HepG2 (cell line): ENCODE results near the gene JPH4. TPM values are rescaled to one million over a fixed set of nuclear protein-coding genes. Genes with fewer than 3 reads are reported as not detected.
A peak's percentile ranks its signal among the peaks of the same experiment; 100 is the strongest.

ENCODE experiments used
- ARID5B ChIP-seq: IDR thresholded peaks from 2 replicates; pipeline ENCODE4 v1.4.0; 2020; ENCODE audit warnings: mild to moderate bottlenecking, missing genetic modification reagents
- EEA1 ChIP-seq: sonication (generic); formaldehyde crosslinking; IDR thresholded peaks from 2 replicates; pipeline ENCODE4 v1.5.1; 2020; ENCODE audit warnings: mild to moderate bottlenecking, missing genetic modification reagents, borderline replicate concordance
- ETV6 ChIP-seq: sonication (generic); formaldehyde crosslinking; conservative IDR thresholded peaks from 2 replicates; pipeline ENCODE4 v1.4.0; 2020; ENCODE audit warnings: missing genetic modification reagents
- KDM5B ChIP-seq: sonication (generic); formaldehyde crosslinking; IDR thresholded peaks from 2 replicates; pipeline ENCODE4 v1.4.0; 2020; ENCODE audit warnings: missing genetic modification reagents, mild to moderate bottlenecking, borderline replicate concordance
- MLXIP ChIP-seq: sonication (generic); formaldehyde crosslinking; IDR thresholded peaks from 2 replicates; pipeline ENCODE4 v1.9.0; 2021; ENCODE audit warnings: missing genetic modification reagents, borderline replicate concordance
- MTA3 ChIP-seq: sonication (generic); formaldehyde crosslinking; IDR thresholded peaks from 2 replicates; pipeline ENCODE4 v1.4.0; 2020; ENCODE audit warnings: missing genetic modification reagents
- MYC ChIP-seq: sonication (generic); formaldehyde crosslinking; IDR thresholded peaks from 2 replicates; pipeline ENCODE4 v1.9.0; 2021; ENCODE audit warnings: missing genetic modification reagents, borderline replicate concordance
- NFIB ChIP-seq: sonication (generic); formaldehyde crosslinking; IDR thresholded peaks from 2 replicates; pipeline ENCODE4 v1.9.0; 2021; ENCODE audit warnings: missing genetic modification reagents, mild to moderate bottlenecking, borderline replicate concordance
- PAF1 ChIP-seq: IDR thresholded peaks from 2 replicates; pipeline ENCODE4 v1.6.1; 2016; ENCODE audit warnings: missing genetic modification reagents, missing compliant biosample characterization
- RAD51 ChIP-seq: fragments of 450-650 bp; IDR thresholded peaks from 2 replicates; pipeline ENCODE4 v1.6.1; 2016; ENCODE audit warnings: borderline replicate concordance
- SKIL ChIP-seq: sonication (generic); formaldehyde crosslinking; IDR thresholded peaks from 2 replicates; pipeline ENCODE4 v1.8.0; 2022; ENCODE audit warnings: missing genetic modification reagents, mild to moderate bottlenecking, moderate library complexity, borderline replicate concordance
- TAF1 ChIP-seq: sonication (generic); formaldehyde crosslinking; IDR thresholded peaks from 2 replicates; pipeline ENCODE4 v1.4.0; 2020; ENCODE audit warnings: missing genetic modification reagents
- ZBTB14 ChIP-seq: sonication (generic); formaldehyde crosslinking; IDR thresholded peaks from 2 replicates; pipeline ENCODE4 v1.4.0; 2020; ENCODE audit warnings: missing genetic modification reagents
- ZBTB26 ChIP-seq: IDR thresholded peaks from 2 replicates; pipeline ENCODE4 v1.6.1; 2016; ENCODE audit warnings: missing compliant biosample characterization, missing genetic modification reagents, borderline replicate concordance
- ZFP90 ChIP-seq: sonication (generic); formaldehyde crosslinking; IDR thresholded peaks from 2 replicates; pipeline ENCODE4 v1.8.0; 2022; ENCODE audit warnings: missing genetic modification reagents, mild to moderate bottlenecking, inconsistent platforms, borderline replicate concordance
- ZNF44 ChIP-seq: sonication (generic); formaldehyde crosslinking; IDR thresholded peaks from 2 replicates; pipeline ENCODE4 v1.5.1; 2020; ENCODE audit warnings: mild to moderate bottlenecking, missing genetic modification reagents
- ZNF549 ChIP-seq: sonication (generic); formaldehyde crosslinking; IDR thresholded peaks from 2 replicates; pipeline ENCODE4 v1.5.0; 2020; ENCODE audit warnings: missing genetic modification reagents
- polyA plus RNA-seq, 8 experiments: library from polyadenylated mRNA; depleted of rRNA in 3 of 8; stranded (reverse) in 7 of 8; unstranded in 1 of 8; fragments of >200 nt; fragmentation: Illumina TruSeq in 4 of 8; extraction: Trizol in 4 of 8; gene quantifications; 2 replicates each; pipeline versions ENCODE4 v1.2.1 to v1.2.3, GENCODE V29; 2011 to 2016; ENCODE audit warnings: low read depth in 4 of 8, missing spikeins in 1 of 8, mixed read lengths in 1 of 8; ENCODE audit not compliant: insufficient read depth in 1 of 8
- total RNA-seq, 5 experiments: library from RNA; depleted of rRNA; stranded (reverse); fragments of >200 nt; fragmentation: Illumina TruSeq; extraction: Trizol; gene quantifications; 2 replicates each; pipeline ENCODE4 v1.2.3, GENCODE V29; 2016; ENCODE audit warnings: low read depth in 1 of 5

Gene JPH4
- total and polyA plus RNA-seq, 2 of the 13 experiments (the other 11 are each of a cell fraction or from before 2014, with no cell fraction given) = 0.08 to 0.22 TPM

- TF ChIP-seq ARID5B (0 out of 2 replicates have a peak, but pooled peaks have one; percentile 14), MYC (no peak), ZBTB14 (CRISPR knock-in tag) (no peak), NFIB (CRISPR knock-in tag) (no peak), ZFP90 (CRISPR knock-in tag) (no peak), KDM5B (CRISPR knock-in tag) (peak; percentile 35; the same call in 1 of the 2 replicates), TAF1 (CRISPR knock-in tag) (peak; percentile 38), PAF1 (no peak), RAD51 (no peak), EEA1 (no peak), SKIL (CRISPR knock-in tag) (no peak), MLXIP (CRISPR knock-in tag) (no peak), ZNF549 (CRISPR knock-in tag) (no peak), ZBTB26 (CRISPR knock-in tag) (no peak), ETV6 (CRISPR knock-in tag) (no peak), MTA3 (CRISPR knock-in tag) (peak; percentile 84; the same call in 1 of the 2 replicates), ZNF44 (CRISPR knock-in tag) (no peak)
Measured at GRCh38 chr14:23539248-23540140, 39.1 kb downstream of the JPH4 start (continued).
